GM19397 (cell line): ENCODE results near the gene RARRES1.

Experiments
- ATAC-seq: cut with Tn5 transposase; IDR thresholded peaks from one replicate; pipeline ENCODE4 v1.9.1; 2021; ENCODE audit warnings: mild to moderate bottlenecking, moderate library complexity; ENCODE audit not compliant: unreplicated experiment

Gene RARRES1

DNA sequence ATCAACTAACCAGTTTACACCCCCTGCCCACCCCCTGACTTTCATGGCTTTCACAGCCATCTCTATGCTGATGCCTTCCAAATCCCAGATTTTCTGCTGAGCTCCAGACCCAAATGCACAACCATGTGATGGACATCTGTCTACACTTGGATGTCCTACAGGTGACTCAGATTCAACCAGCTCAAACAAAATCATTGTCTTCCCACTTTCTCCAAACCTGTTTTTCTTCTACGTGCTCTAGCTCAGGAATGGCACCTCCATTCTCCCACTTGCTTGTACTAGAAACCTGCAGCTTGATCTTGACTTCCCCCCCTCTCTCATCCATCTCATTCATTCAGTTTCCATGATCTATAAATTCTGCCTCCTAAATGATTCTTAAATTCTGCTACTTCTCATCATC, 34.1 kb upstream of the RARRES1 start:
- no peak for ATAC-seq

DNA sequence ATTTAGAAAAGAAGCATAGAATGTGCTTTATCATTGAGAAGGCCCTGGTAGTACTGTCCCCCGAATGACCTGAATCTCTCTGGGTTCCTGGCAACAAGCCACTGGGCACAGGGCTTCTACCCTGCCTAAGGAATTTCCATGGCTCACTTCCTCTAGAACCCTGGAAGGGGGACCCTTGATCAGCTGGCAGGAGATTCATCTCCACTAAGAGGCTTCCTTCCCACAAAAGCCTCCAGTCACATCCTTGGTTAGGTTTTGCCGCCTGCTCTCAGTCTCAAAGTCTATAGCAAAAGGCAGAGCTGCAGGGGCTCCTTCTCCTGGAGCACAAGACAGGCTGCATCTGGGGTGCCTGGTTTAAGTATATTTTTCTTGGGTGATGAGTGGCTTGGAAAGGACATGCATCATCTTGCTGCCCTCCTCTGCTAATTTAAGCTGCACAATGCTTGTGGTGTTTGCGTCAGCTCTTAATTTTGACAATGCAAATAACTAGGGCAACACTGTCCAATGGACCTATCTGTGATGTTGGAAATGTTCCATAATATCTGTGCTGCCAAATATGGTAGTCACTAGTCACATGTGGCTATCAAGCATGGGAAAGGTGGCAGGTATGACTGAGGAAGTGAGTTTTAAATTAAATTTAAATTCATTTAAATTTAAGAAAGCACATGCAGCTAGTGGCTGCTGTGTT, 33.4 kb upstream of the RARRES1 start:
- no peak for ATAC-seq

DNA sequence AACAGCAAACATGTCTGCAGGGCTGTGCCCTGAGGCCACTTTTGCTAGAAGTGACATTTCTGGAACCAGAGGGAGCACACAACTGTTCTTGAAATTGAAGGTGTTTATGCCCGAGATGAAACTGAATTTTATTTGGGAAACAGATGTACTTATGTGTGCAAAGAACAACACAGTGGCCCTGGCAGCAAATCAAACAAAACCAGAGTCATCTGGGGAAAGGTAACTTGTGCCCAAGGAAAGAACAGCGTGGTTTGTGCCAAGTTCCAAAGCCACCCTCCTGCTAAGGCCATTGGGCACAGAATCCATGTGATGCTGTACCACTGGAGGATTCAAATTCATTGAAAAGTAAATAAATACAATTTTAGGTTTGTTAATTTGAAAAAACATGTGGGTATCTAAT, 31.2 kb upstream of the RARRES1 start:
- ATAC-seq: no peak

DNA sequence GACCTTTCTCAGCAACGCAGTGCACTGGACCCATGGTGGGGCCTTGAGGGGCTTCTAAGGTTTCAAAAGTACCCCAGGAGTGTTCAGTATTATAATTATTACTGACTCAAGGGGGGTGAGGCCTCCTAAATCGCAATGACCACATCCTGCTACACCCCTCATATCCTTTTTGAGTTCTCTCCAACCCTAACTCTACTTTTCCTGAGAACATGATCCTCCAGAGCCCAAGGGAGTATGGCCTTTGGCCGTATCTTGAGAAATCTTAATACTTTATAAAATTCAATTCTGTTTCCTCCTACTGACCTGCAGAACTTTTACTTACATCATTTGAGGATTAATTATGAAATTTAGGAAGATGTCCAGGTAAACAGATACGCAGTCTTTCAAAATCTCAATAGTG, 30.4 kb upstream of the RARRES1 start:
- no peak for ATAC-seq

DNA sequence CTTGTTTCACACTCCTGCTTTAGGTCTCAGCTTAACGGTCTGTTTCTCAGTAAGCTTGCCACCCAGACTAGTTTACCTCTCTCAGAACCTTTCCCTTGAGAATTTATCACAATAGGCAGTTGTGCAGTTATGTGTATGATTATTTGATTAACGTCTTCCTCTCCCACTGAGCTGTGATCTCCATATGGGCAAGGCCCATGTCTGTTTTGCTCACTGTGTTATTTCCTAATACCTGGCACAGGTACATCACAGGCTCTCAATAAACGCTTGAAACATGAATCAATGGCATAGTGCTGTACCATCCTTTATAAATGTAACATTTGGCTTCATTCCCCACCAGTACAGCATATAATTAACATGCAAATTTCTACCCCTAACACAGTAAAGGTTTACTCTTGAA, 29.1 kb upstream of the RARRES1 start:
- ATAC-seq: no peak

DNA sequence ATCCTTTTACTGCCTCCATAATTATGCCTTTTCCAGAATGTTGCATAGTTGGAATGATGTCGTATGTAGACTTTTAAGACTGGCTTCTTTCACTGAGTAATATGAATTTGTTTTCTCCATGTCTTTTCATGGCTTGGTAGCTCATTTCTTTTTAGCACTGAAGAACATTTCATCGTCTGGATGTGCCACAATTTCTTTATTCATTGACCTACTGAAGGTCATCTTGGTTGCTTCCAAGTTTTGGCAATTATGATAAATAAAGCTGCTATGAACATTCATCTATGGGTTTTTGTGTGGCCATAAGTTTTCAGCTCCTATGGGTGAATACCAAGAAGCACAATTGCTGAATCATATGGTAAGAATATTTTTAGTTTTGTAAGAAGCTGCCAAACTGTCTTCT, 23.2 kb upstream of the RARRES1 start:
- ATAC-seq: no peak

DNA sequence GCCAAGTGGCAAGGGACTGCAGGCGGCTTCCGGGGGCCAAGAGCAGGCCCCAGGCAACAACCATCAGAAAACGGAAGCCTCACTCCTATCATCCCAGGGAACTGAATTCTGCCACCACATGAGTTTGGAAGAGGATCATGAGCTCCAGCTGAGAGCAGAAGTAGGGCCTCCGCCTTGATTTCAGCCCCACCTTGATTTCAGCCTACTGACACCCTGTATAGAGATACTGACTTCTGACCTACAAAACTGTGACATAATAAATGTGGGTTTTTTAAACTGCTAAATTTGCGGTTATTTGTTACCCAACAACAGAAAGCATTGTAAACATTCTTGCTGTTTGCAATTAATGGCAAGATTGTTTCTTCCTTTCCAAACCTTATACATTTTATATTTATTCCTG, 21.6 kb upstream of the RARRES1 start:
- ATAC-seq: no peak

DNA sequence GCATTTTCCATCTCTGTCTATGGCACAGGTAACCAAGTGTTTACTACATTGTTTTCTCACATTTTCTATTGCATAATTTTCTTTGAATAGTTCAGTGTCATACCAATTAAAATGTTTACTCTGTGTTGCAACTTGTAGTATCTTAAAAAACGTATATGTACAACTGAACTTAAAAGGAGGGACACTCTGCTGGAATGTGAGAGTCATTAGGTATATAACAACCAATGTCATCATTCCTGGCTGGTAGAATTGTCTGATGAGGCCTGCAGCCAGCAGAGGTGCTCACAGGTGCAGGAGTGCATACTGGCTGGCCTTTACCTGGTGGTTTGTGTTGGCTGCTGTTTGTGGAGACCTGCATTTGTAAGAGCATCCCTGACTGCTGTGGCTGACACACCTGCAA, 19.1 kb upstream of the RARRES1 start:
- no peak for ATAC-seq

DNA sequence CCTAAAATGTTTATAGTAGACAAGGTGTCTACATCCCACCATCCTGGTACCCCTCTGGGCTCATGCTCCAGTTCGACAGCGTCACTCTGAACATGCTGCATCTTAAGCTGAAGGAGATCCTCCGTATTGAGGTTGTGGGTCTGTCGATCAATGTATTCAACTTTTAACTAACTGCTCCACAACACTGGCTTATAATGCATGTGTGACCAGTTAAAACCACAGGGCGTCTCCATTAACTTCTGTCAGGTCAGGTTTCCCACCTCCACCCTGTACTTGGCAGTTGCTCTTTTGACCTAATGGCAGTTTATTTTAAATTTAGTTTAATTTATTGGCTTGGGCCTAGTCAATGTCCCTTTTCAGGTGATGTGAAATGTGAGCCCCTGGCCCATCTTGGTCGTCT, 17.8 kb upstream of the RARRES1 start:
- ATAC-seq: no peak

DNA sequence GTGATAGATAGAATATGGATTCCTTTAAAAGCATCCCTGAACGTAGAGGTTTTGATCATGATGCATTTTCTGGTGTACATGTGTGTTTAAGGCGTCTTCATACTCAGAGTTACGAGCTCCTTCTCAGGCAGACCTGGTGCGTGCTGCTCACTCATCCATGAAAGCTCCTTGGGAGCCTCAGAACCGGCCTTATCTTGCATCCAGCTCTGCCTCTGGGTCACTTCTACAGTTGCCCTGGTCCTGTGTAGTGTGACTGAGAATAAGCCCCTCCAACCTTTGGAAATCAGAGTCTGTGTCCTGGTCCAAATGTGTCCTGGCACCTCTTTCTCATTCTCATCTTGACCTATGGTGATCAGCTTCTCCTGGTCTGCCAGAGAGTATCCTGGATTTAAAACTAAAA, 17.3 kb upstream of the RARRES1 start:
- no peak for ATAC-seq

DNA sequence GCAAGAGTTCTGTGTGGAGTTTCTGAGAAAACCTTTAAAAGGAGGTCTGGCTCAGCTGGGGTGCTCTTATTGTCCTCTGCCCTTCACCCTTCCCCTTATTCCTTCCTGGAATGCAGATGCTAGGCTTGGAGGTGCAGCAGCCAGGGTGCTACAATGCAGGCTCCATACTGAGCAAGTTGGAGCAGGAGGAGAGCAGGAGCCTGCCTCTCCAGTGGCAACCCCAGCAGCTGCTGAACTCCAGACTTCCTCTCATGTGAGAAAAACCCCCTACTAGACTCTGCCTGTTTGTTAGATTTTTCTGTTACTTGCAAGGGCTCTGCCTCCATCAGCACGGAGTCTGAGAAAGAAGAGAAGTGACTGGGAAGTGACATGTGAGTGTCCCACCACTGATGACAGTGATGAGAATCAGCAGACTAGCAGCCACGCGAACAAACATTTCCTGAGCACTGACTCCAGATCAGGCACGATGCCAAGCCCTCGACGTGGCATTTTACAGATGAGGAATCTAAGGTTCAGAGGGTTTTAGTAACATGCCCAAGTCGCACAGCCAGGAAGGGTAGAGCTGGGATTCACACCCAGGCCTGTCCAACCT, 16.1 kb upstream of the RARRES1 start:
- ATAC-seq: no peak

DNA sequence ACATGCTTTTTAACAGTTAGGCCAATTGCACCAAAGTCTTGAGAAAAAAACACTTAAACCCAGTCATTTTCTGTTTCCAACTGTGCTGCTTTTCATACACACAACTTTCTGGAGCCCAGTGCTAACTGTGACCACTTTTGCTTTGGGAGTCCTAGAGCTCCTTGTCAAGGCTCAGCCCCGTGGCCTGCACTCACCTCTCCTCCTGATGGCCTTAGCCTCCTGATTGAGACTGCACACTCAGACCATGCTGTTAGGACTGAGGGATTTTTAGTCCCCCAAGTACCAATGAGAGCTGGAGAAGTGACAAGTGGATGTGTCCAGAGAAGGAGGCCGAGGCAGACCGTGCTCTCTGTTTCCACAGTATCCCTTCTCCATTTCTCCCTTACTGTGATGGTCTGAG, 15.2 kb upstream of the RARRES1 start:
- no peak for ATAC-seq

DNA sequence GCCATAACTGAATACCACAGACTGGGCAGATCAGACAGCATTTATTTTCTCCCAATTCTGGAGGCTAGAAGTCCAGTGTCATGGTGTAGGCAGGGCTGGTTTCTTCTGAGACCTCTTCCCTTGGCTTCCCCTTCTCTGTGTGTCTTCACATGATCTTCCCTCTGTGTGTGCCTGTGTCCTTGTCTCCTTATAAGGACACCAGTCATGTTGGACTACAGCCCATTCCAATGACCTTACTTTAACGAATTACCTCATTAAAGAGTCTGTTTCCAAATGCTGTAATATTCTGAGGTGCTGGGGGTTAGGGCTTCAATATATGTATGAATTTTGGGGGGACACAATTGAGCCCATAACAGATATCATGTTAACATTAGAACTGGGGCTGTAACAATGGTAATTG, 13.3 kb upstream of the RARRES1 start:
- ATAC-seq: no peak

DNA sequence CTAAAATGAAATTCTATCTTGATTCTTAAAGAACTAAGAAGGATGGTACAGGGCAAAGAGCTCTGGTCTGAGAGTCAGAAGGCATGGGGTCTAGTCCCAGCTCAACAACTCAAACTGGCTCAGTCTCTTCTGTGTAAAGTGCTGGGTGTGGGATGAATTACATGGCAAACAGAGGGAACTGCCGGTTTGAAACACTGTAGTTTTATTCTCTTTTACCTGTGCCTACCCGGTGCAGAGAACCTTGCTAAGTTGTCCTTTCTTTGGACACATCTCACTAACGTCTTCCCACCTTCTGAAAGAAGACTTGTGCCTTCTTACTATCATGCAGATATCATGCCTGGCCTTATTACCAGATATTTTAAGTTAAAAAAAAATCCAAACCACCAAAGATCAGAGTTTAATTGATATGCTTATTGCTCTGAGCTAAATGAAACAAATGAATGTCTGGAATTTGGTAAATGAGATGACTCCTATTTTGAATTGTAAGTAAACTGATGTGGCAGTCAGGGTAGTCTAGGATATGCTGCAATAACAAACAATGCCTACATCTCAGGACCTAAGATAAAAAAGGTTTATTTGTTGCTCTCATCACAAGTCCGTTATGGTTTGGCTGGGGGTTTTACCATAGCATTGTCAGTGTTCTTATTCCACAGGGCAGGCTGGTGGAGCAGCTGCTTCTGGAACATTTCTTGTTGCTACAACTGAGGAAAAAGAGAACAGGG, 12.5 kb upstream of the RARRES1 start:
- ATAC-seq: no peak

DNA sequence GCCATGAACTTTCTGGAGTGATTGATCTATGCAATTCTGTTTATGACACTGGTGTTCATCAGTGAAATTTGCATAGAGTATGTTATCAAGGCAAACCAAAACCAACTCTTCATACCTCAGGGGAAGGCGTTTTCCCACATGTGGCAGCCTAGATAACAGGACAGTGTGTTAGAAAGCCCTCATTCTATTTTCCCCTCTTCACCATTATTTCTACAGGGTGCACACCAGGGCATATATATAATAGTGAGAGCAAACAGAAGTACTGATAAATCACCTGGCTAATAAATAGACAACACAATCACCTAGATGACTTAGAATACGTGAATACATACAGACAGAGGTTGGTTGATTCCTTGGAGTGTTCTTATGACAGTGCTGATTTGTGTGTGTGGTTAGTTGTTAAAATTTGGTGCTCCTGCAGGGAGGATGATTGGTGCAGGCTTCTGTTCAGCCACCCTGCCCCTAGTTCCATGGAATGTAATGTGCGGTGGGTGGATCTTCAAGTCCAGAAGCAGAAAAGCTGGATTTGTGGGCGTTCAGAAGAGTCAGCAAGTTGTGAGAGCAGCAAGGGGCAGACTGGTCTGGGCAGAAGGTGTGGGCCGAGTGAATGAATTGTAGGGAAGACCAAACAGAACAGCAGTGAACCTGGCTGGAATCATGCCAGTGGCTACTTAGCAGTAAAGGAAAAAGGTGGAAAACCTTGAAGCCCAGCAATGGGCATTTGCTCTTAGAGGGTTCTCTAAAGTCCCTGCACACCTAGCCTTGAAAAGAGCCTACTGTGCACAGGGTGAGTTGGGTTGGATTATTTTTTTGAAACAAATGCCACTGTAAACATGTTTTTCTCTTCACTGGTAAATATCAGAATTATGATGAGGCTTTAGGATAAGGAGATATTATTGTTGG, 11.7 kb upstream of the RARRES1 start:
- no peak for ATAC-seq

DNA sequence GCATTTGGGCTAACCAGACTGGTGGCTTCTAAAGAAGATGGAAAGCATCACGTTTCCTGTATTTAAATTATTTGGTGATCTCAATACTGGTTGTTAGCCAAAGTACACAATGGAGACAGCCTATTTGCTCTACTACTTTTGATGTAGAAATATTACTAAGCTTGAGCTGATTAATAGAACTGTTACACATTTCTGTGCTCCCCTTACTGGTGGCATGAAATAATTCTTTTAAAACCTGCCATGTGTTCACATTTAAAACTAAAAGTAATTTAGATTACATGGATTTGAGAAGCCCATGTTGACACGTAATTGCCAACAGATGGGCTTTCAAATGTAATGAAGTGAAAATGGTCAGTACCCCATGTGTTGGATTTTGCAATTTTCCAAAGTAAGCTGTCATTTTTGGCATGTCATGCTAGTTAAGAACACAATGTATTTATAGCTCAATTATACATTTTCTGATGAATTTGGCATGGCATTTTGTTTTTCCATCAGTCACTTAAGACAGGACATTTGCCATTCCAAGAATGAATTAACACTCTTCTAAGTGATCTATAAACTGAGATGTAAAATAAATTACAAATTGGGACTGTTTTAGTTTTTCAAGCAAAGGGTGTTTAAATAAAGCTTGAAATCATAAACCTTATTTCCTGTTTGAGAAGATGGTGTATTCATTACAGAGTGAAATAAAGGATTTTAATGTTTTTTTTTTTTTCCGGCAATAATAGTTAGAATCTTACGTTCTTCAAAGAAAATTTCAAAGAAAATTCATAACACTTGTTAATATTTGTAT, 10.8 kb upstream of the RARRES1 start:
- no peak for ATAC-seq

DNA sequence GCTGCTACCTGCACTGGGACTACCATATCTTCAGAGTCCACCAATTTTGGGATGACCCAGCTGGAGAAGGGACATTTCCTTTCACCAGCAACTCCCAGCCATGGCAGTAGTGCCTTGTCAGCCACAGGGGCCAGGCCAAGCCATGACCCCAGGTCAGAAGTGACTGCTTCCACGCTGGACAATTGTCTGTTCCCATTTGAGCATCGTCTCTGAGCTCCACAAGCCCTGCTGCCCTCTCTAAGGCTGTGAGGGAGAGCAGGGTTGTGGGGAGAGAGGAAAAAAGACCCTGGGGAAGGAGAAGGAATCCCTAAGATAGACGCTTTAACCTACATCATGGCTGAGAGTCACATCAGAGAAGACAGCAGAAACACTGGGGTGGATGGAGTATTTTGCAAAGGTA, 7.4 kb upstream of the RARRES1 start:
- no peak for ATAC-seq

DNA sequence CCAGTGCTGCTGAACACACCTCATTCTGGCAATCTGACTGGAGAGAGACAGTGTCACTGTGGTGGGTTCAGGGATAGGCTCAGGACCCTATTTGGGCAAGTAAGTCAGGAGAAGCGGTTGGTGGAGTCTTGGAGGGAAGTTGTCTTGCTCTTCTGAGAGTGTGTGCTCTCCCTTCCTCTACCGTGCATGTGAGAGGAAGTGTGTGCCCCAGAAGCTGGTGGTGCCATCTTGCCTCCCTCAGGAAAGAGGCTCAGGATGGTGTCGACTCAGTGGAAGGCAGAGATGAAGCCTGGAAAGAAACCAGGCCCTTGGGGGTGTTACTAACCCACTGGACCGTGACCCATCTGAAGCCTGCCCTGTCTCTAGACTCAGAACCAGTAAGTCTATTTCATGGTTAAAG, 6.8 kb upstream of the RARRES1 start:
- ATAC-seq: no peak

DNA sequence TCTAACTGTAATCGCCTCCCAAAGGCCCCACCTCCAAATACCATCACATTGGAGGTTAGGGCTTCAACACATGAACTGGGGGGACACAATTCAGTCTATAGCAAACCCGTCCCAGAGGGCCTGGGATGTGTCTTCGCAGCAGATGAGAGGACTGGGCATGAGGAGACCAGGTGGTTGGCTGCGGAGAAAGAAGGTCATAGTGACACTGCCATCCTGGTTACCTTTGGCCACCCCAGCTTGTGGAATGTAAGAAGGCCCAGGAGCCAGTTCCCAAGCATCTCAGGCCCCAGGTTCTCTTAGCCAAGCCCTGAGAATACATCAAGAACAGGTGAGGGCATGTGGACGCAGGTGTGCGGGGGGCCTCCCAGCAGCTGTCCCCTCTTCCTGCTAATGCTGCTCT, 6.4 kb upstream of the RARRES1 start:
- ATAC-seq: no peak

DNA sequence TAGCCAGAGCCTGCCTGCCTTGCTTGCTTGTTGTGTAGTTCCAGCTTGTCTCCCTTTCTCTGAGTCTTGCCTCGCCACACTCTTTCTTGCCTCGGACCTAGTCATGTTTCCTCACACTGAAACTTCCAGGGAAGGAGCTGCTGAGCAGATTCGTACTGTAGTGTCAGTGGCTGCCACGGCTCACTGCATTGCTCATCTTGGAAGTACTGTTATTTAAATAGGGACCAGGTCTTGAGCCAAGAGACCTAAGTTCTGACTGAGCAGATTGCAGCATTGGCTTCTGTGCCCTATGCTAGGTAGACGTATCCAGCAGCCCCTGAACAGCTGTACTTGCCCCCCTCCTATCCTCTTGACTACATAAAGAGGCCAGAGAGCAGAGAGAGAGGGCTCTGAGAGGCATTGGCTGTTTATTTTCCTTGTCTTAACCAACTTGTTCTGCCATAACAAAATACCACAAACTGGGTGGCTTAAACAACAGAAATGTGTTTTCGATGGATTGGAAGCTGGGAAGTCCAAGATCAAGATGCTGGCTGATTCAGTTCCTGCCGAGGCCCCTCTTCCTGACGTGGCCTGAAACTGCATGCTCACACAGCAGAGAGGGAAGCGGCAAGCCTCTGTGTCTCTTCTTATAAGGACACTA, 5.8 kb upstream of the RARRES1 start:
- no peak for ATAC-seq
